Thyroid gland (tissue), 4 donors: ENCODE measurements around the gene ASPDH. TPM values are rescaled to one million over a fixed set of nuclear protein-coding genes. Genes with fewer than 3 reads are reported as not detected.

Source experiments
- DNase-seq, 2 donors: peaks; one replicate each; pipeline ENCODE4 v3.0.0-alpha.2; 2019
- H3K27ac ChIP-seq, 3 donors: fragments of 200-600 bp; sonication (generic); 1 replicate in 2 of 3; 2 replicates in 1 of 3; pipeline ENCODE4 v1.5.1; 2016 to 2019; ENCODE audit warnings: mild to moderate bottlenecking in 1 of 3, moderate library complexity in 1 of 3
- H3K27me3 ChIP-seq: fragments of 200-600 bp; sonication (generic); one replicate; pipeline ENCODE4 v1.5.1; 2019
- H3K36me3 ChIP-seq, 2 donors: fragments of 200-600 bp; sonication (generic); one replicate each; pipeline ENCODE4 v1.5.1; 2016 to 2019
- H3K4me1 ChIP-seq, 2 donors: fragments of 200-600 bp; sonication (generic); one replicate each; pipeline ENCODE4 v1.5.1; 2017 to 2019
- H3K4me3 ChIP-seq, 3 donors: fragments of 200-600 bp; sonication (generic); replicated peaks in 1 of 3; 1 replicate in 2 of 3; 2 replicates in 1 of 3; pipeline ENCODE4 v1.5.1; 2016; ENCODE audit warnings: mild to moderate bottlenecking in 1 of 3
- H3K9me3 ChIP-seq: fragments of 200-600 bp; sonication (generic); one replicate; pipeline ENCODE4 v1.5.1; 2017
- POLR2A ChIP-seq, 2 donors: fragments of 450-650 bp; IDR thresholded peaks; one replicate each; pipeline ENCODE4 v1.6.1; 2017; ENCODE audit warnings: antibody characterized with exemption in 2 of 2, mild to moderate bottlenecking in 2 of 2, moderate library complexity in 1 of 2
- WGBS, 2 donors: methylation state at CpG; one replicate each; pipeline ENCODE4 v1.1.5; 2017; 5-methylcytosine and 5-hydroxymethylcytosine counted together
- intact Hi-C: fragments of 100-400 bp; cut with DNase I; formaldehyde crosslinking; loops from one replicate; pipeline ENCODE4 v1.15.1; 2023
- total RNA-seq, 4 donors: library from RNA; depleted of rRNA; stranded (reverse); fragments of >200 nt; gene quantifications; one replicate each; pipeline ENCODE4 v1.2.3, GENCODE V29; 2016
- TF ChIP-seq, protein P1 (sequence below), 6 experiments: fragments of 200-600 bp in 3 of 6; fragments of 450-650 bp in 3 of 6; sonication (generic) in 3 of 6; IDR thresholded peaks; one replicate each; pipeline ENCODE4 v1.5.1; 2016 to 2019; ENCODE audit warnings: antibody characterized with exemption in 6 of 6, mild to moderate bottlenecking in 2 of 6, inconsistent platforms in 1 of 6, moderate library complexity in 1 of 6

Gene ASPDH
- total RNA-seq, 4 donors from 2014 or later, result not detected

DNA sequence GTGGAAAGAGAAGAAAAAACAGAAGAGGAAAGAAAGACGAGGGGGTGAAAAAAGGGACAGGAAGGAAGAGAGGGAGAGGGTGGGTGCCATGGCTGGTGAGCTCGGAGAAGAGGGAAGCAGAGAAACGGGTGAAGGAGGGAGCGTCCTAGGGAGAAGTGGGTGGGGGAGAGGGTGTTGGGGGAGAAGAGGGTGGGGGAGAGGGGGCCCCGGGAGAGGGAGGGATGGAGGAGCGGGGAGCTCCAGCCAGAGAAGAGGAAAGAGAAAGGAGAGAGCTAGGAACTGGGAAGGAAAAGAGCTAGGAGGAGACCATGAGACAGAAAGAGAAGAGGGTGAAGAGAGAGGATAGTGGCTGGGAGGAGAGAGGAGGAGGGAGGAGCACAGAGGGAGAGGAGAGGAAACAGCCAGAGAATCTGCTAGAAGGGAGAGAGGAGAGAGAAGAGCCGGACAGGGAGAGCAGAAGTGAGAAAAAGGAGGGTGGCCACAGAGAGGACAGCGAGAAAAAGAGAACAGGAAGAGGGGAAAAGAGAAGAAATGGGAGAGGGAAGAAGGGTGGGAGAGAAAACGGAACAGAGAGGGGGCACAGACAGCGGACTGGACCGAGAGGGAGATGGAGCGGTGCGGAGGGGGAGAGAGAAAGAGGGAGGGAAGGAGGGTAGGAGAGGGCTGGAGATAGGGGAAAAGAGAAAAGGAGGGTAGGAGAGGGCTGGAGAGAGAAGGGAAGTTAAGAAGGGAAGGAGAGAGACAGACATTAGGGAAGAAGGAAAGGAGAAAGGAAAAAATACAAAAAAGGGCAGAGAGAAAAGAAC lies 25.1 kb downstream of the ASPDH start:
- DNase-seq, result no peak
- Histone ChIP-seq H3K4me1 (peaks cover 0 to 6% of the 10 kb centered on the region in 2 donors), H3K27me3 (no peaks in the 10 kb centered on the region), H3K27ac (no peak overlapping the region), H3K9me3 (no peaks in the 10 kb centered on the region), H3K4me3 (no peak overlapping the region), H3K36me3 (no peaks in the 10 kb centered on the region)
- TF ChIP-seq, protein P1, sequence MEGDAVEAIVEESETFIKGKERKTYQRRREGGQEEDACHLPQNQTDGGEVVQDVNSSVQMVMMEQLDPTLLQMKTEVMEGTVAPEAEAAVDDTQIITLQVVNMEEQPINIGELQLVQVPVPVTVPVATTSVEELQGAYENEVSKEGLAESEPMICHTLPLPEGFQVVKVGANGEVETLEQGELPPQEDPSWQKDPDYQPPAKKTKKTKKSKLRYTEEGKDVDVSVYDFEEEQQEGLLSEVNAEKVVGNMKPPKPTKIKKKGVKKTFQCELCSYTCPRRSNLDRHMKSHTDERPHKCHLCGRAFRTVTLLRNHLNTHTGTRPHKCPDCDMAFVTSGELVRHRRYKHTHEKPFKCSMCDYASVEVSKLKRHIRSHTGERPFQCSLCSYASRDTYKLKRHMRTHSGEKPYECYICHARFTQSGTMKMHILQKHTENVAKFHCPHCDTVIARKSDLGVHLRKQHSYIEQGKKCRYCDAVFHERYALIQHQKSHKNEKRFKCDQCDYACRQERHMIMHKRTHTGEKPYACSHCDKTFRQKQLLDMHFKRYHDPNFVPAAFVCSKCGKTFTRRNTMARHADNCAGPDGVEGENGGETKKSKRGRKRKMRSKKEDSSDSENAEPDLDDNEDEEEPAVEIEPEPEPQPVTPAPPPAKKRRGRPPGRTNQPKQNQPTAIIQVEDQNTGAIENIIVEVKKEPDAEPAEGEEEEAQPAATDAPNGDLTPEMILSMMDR (IDR thresholded peaks at IDR 0.05), result no peak
- TF ChIP-seq POLR2A (IDR thresholded peaks at IDR 0.05), result no peak
- intact Hi-C loops, result no loop called here
- WGBS, 2 donors, result 20 to 22% methylated on average over 13 of the region's 13 CpGs

DNA sequence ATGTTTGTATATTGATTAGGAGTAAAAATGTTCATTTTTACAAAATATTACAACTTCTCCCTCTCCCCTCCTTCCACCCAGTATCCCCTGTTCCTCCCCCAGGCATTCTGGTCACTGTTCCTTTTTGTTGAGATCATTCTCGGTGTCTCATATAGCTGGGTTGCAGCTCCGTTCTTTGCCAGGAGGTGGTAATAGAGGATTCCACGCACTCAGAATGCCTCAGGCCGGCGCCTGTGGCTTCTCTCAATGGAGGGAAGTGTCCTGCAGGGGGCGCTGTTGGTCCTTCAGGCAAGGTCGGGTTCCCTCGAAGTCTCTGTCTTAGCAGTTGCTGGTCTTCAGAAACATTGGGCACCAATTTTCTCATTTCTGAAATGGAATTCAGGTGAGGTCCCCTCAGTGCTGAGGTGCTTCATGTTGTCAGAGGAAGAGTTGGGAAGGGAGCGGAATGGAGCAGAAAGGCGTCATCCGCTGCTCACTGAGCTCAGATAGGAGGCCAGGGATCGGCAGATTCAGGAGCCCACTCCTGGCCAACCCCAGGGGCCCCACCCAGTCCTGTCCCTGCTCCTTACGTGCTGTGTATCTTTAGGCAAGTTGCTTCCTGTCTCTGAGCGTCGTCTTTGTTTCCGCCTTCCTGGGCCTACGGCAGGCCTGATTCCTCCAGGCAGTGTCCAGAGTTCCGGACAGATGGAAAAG lies 26.7 kb downstream of the ASPDH start:
- intact Hi-C loops, result no loop called here
- H3K4me1 ChIP-seq, result no peaks in the 10 kb centered on the region
- TF ChIP-seq POLR2A (IDR thresholded peaks at IDR 0.05), result no peak
- TF ChIP-seq, protein P1 (IDR thresholded peaks at IDR 0.05), result peak in 3 of 6 experiments; percentile 29 to 47 (median 39)

DNA sequence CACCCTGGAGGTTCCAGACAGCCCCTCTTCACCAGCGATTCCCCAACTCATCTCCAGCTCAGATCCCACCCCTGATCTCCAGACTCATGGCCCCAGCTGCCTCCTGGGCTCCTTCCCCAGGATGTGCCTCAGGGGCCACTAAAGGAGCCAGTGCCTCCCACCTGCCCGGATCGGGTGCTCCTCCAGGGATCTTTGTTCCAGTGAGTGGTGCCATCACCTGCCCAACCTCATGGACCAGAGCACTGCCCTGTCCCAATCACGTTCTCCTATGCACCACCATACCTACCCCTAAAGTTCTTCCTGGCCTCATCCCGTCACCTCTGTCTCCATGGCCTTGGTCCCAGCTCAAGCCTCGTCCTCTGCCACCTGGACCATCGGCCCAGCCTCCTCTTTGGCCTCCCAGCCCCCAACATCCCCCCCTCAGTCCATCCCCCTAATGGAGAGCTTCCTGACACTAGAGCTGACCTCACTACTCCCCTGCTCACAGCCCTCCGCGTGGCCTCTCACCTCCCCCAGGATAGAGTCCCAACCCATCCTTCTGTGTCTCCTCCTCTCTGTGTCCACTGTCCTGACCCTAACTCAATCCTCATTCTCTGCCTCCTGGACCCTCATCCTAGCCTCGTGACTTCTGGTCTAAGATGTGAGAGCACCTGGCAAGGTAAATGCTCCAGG lies 28.3 kb downstream of the ASPDH start:
- intact Hi-C loops, result no loop called here
- WGBS, 2 donors, result 91 to 93% methylated on average over 10 of the region's 10 CpGs
- Histone ChIP-seq H3K4me3 (no peak overlapping the region), H3K4me1 (no peaks in the 10 kb centered on the region), H3K27ac (no peak overlapping the region), H3K36me3 (peaks cover 24 to 28% of the 10 kb centered on the region in 2 donors), H3K9me3 (no peaks in the 10 kb centered on the region), H3K27me3 (no peaks in the 10 kb centered on the region)
- no peak for TF ChIP-seq POLR2A (IDR thresholded peaks at IDR 0.05)
- TF ChIP-seq, protein P1 (IDR thresholded peaks at IDR 0.05), result no peak
- no peak for DNase-seq

More for the DNA sequence above, 26.7 kb downstream of the ASPDH start:
- H3K27me3 ChIP-seq, result no peaks in the 10 kb centered on the region
- no peak overlapping the region for H3K4me3 ChIP-seq
- 73 to 79% methylated on average over 18 of the region's 18 CpGs for WGBS, 2 donors
- H3K9me3 ChIP-seq, result no peaks in the 10 kb centered on the region
- peak in 1 of 2 donors; percentile 49 for DNase-seq
- H3K36me3 ChIP-seq, result peaks cover 10 to 15% of the 10 kb centered on the region in 2 donors
- H3K27ac ChIP-seq, result no peak overlapping the region

DNA sequence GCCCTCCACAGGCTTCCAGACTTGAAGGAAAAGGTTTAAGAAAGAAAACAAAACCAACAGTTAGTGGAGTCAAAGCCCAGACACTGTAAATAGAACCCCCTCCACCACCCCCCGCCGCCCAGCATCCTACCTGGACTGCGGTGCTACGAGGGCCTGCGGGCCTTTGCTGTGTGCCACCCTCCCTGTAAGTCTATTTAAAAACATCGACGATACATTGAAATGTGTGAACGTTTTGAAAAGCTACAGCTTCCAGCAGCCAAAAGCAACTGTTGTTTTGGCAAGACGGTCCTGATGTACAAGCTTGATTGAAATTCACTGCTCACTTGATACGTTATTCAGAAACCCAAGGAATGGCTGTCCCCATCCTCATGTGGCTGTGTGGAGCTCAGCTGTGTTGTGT lies 30.8 kb downstream of the ASPDH start:
- no peak for DNase-seq
- WGBS, 2 donors, result 86 to 88% methylated on average over 10 of the region's 10 CpGs
- H3K36me3 ChIP-seq, result peaks cover 41 to 53% of the 10 kb centered on the region in 2 donors
- no peaks in the 10 kb centered on the region for H3K9me3 ChIP-seq
- TF ChIP-seq, protein P1 (IDR thresholded peaks at IDR 0.05), result no peak
- TF ChIP-seq POLR2A (IDR thresholded peaks at IDR 0.05), result no peak
- intact Hi-C loops, result no loop called here
- no peak overlapping the region for H3K27ac ChIP-seq
- H3K27me3 ChIP-seq, result no peaks in the 10 kb centered on the region
- no peak overlapping the region for H3K4me3 ChIP-seq
- H3K4me1 ChIP-seq, result peaks cover 0 to 6% of the 10 kb centered on the region in 2 donors
